K562 (cell line): ENCODE data around the gene MED28. TPM values are rescaled to one million over a fixed set of nuclear protein-coding genes. Genes with fewer than 3 reads are reported as not detected.

Experiments used
- ARID2 ChIP-seq: fragments of 450-650 bp; IDR thresholded peaks from 2 replicates; pipeline ENCODE4 v1.6.1; 2017; ENCODE audit warnings: antibody characterized with exemption, mild to moderate bottlenecking
- ATF2 ChIP-seq: sonication (generic); formaldehyde crosslinking; IDR thresholded peaks from 2 replicates; pipeline ENCODE4 v1.8.1; 2022; ENCODE audit warnings: missing genetic modification reagents
- BMI1 ChIP-seq: fragments of 150-350 bp; IDR thresholded peaks from 2 replicates; pipeline ENCODE4 v1.6.1; 2014; ENCODE audit warnings: low read length
- CAMTA2 ChIP-seq: fragments of 250-450 bp; sonication (Bioruptor Pico); conservative IDR thresholded peaks from 2 replicates; pipeline ENCODE4 v1.5.1; 2022
- CREB5 ChIP-seq: fragments of 250-450 bp; sonication (Bioruptor Pico); IDR thresholded peaks from 2 replicates; pipeline ENCODE4 v1.5.0; 2020; ENCODE audit warnings: mild to moderate bottlenecking
- CREM ChIP-seq: IDR thresholded peaks from 2 replicates; pipeline ENCODE4 v1.6.1; 2014; ENCODE audit warnings: antibody characterized with exemption, low read depth
- HDAC3 ChIP-seq: fragments of 450-650 bp; IDR thresholded peaks from 2 replicates; pipeline ENCODE4 v1.6.1; 2018; ENCODE audit warnings: borderline replicate concordance, mild to moderate bottlenecking, moderate library complexity; ENCODE audit not compliant: partially characterized antibody
- ILF3 ChIP-seq: fragments of 450-650 bp; IDR thresholded peaks from 2 replicates; pipeline ENCODE4 v1.6.1; 2018; ENCODE audit warnings: antibody characterized with exemption, mild to moderate bottlenecking, moderate library complexity, borderline replicate concordance
- L3MBTL2 ChIP-seq: fragments of 450-650 bp; IDR thresholded peaks from 2 replicates; pipeline ENCODE4 v1.6.1; 2016; ENCODE audit warnings: mild to moderate bottlenecking, moderate library complexity
- NCOA1 ChIP-seq: fragments of 450-650 bp; IDR thresholded peaks from 2 replicates; pipeline ENCODE4 v1.6.1; 2016; ENCODE audit warnings: low read depth
- NRF1 ChIP-seq, 2 experiments: fragments of 450-650 bp; IDR thresholded peaks in 1 of 2; conservative IDR thresholded peaks in 1 of 2; 2 replicates each; pipeline ENCODE4 v1.6.1; 2014; ENCODE audit warnings: mild to moderate bottlenecking in 2 of 2
- PPARD ChIP-seq: fragments of 250-450 bp; sonication (Bioruptor Pico); IDR thresholded peaks from 2 replicates; pipeline ENCODE4 v1.8.0; 2022; ENCODE audit warnings: inconsistent platforms, mild to moderate bottlenecking, moderate library complexity
- RBFOX2 ChIP-seq: fragments of 200-400 bp; formaldehyde crosslinking; IDR thresholded peaks from 2 replicates; pipeline ENCODE4 v1.6.1; 2017; ENCODE audit warnings: low read depth, mild to moderate bottlenecking, low read length, moderate library complexity
- SREBF2 ChIP-seq: sonication (generic); formaldehyde crosslinking; IDR thresholded peaks from 2 replicates; pipeline ENCODE4 v1.4.0; 2020; ENCODE audit warnings: mild to moderate bottlenecking, missing genetic modification reagents
- STAT5B ChIP-seq: fragments of 250-450 bp; sonication (Bioruptor Pico); IDR thresholded peaks from 2 replicates; pipeline ENCODE4 v1.8.0; 2021; ENCODE audit warnings: mild to moderate bottlenecking, inconsistent platforms
- TCF7L2 ChIP-seq: fragments of 150-350 bp; IDR thresholded peaks from 2 replicates; pipeline ENCODE4 v1.6.1; 2016; ENCODE audit warnings: low read depth, mild to moderate bottlenecking, low read length, moderate library complexity
- THAP7 ChIP-seq: fragments of 250-450 bp; sonication (Bioruptor Pico); IDR thresholded peaks from 2 replicates; pipeline ENCODE4 v1.5.0; 2021
- XRCC4 ChIP-seq: IDR thresholded peaks from one replicate; pipeline ENCODE4 v1.6.1; 2011; ENCODE audit not compliant: insufficient read depth, insufficient read length; ENCODE audit errors: extremely low read depth
- ZBTB43 ChIP-seq: sonication (generic); formaldehyde crosslinking; IDR thresholded peaks from 2 replicates; pipeline ENCODE4 v1.8.0; 2023; ENCODE audit warnings: mild to moderate bottlenecking, missing genetic modification reagents
- ZBTB7A ChIP-seq: IDR thresholded peaks from 2 replicates; pipeline ENCODE4 v1.6.1; 2011; ENCODE audit warnings: low read depth, mild to moderate bottlenecking, low read length, moderate library complexity, borderline replicate concordance; ENCODE audit not compliant: control insufficient read depth
- ZNF354B ChIP-seq: fragments of 250-450 bp; sonication (Bioruptor Pico); IDR thresholded peaks from 2 replicates; pipeline ENCODE4 v1.4.0; 2020
- ZNF449 ChIP-seq: fragments of 250-450 bp; sonication (Bioruptor Pico); IDR thresholded peaks from 2 replicates; pipeline ENCODE4 v1.8.0; 2022; ENCODE audit warnings: moderate library complexity, mild to moderate bottlenecking, inconsistent platforms
- ZNF589 ChIP-seq: fragments of 200-800 bp; sonication (Bioruptor generic); IDR thresholded peaks from 2 replicates; pipeline ENCODE4 v1.6.1; 2016; ENCODE audit warnings: low read depth, missing genetic modification characterization, missing compliant biosample characterization
- ZNF717 ChIP-seq: fragments of 250-450 bp; sonication (Bioruptor Pico); IDR thresholded peaks from 2 replicates; pipeline ENCODE4 v1.5.0; 2021
- polyA plus RNA-seq, 8 experiments: library from polyadenylated mRNA; depleted of rRNA in 4 of 8; stranded (reverse) in 5 of 8; unstranded in 3 of 8; fragments of >200 nt; fragmentation: Nextera tagmentation in 2 of 8; fragmentation: Illumina TruSeq in 1 of 8; extraction: Ambion mirVana in 2 of 8; extraction: Trizol in 1 of 8; gene quantifications; 2 replicates each; pipeline versions ENCODE4 v1.2.1 to v1.2.3, GENCODE V29; 2011 to 2014; ENCODE audit warnings: inconsistent platforms in 1 of 8, missing spikeins in 1 of 8
- total RNA-seq, 7 experiments: library from RNA; depleted of rRNA in 6 of 7; stranded (reverse); fragments of >200 nt in 6 of 7; fragmentation: Illumina TruSeq in 2 of 7; extraction: Trizol in 2 of 7; gene quantifications; 2 replicates each; pipeline versions ENCODE4 v1.2.1 to v1.2.3, GENCODE V29; 2011 to 2021; ENCODE audit warnings: low replicate concordance in 1 of 7

Gene MED28
- total and polyA plus RNA-seq, 9 of the 15 experiments (the other 6 are each of a cell fraction or from before 2014, with no cell fraction given) = 15.5 to 93.8 (median 50.5) TPM

GRCh38 chr4:17576932-17577664 lies 37.3 kb upstream of the MED28 start, which contains the start of gene LAP3 (continued):
- TF ChIP-seq ZNF449 (CRISPR knock-in tag) (no peak), ZBTB43 (0 out of 2 replicates have a peak, but pooled peaks have one; percentile 62), ILF3 (no peak; the same call in 1 of the 2 replicates), TCF7L2 (no peak), CREB5 (no peak), NCOA1 (no peak), ZNF354B (CRISPR knock-in tag) (no peak), ZBTB7A (peak; percentile 27; the same call in 1 of the 2 replicates), SREBF2 (CRISPR knock-in tag) (no peak), STAT5B (CRISPR knock-in tag) (no peak), CREM (peak; percentile 89), THAP7 (CRISPR knock-in tag) (no peak), ZNF589 (CRISPR knock-in tag) (no peak), RBFOX2 (peak; percentile 97), ZNF717 (CRISPR knock-in tag) (no peak), XRCC4 (no peak), CAMTA2 (no peak), ARID2 (no peak), PPARD (CRISPR knock-in tag) (no peak), ATF2 (CRISPR knock-in tag) (peak; percentile 87), HDAC3 (no peak), L3MBTL2 (peak; percentile 99), NRF1 (conservative IDR thresholded peaks at IDR 0.05 in 1 of 2, IDR thresholded peaks at IDR 0.05 in 1 of 2) (peak; percentile 92 to 94), BMI1 (no peak)
